Measurements from ENCODE around the gene DMD.
"Not testable (repeated sequence)": the region's sequence is repeated elsewhere in the genome, so short reads cannot be mapped to it uniquely, and the experiment has no call there.

DMD gene

GRCh38 chrX:31649201-31649600 is 1562.1 kb downstream of the DMD start:
- no peak for DNase-seq (ENCODE audit: low read depth in 2 of 2, low spot score in 1 of 2)

DNA sequence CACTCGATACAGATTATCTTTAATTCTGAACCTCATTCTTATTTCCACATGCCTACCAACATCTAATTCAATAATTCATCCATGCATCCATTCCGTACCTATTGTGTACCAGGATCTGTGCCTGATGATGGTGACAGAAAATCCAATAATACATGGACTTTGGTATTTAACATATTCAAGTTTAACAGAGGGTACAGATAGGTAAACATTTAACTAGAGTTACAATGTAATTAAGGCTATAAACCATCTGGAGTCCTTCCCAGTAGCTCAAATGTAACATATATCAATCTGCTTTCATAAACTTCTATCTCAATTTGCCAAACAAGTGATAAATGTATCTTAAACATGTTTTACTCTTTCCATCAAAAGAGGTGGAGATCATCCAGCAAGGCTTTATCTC is 1578.0 kb downstream of the DMD start:
- no peak for DNase-seq (ENCODE audit: low read depth in 2 of 2, low spot score in 1 of 2)

GRCh38 chrX:31629195-31629594 is 1582.2 kb downstream of the DMD start:
- no peak for DNase-seq (ENCODE audit: low read depth in 2 of 2, low spot score in 1 of 2)

DNA sequence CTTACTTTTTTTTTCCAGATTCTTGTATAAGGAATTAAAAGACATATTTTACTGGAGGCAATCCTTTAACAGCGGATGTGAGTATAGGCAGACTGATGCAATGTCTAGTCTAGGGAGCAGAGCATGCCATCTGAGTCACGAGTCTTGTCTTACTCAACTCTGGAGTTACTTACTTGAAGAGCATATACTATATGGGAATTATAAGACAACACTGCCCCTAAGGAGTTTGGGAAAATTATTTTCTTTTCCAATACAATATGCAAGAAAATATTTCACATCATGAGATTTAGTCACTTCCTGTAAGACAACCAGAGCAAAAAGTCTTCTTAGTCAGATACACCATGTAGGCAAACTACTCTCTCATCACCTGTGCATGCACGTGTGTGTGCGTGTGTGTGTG is 1602.2 kb downstream of the DMD start:
- DNase-seq (ENCODE audit: low read depth in 2 of 2, low spot score in 1 of 2) = no peak

DNA sequence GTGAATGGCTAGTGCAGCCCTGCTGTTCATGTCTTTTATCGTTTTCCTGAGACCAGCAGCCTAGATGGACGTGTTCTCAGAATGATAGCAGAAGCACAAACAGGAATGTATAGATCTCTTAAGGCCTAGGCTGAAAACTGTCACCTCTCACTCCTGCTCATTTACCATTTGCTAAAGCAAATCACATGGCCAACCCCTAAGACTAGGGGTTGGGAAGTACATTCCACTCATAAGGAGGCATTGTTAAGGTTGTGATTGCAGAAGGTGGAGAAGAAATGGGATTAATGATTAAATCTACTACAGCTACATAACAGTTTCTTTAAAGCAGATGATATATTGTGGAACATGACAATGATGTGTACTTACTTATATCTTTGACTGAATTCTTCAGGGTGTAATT is 1602.7 kb downstream of the DMD start:
- DNase-seq (ENCODE audit: low read depth in 2 of 2, low spot score in 1 of 2) = no peak

- no peak for DNase-seq (ENCODE audit: low read depth in 2 of 2, low spot score in 1 of 2)
Measured at GRCh38 chrX:31606771-31607170, 1604.6 kb downstream of the DMD start.

- no peak for DNase-seq (ENCODE audit: low read depth in 2 of 2, low spot score in 1 of 2)
Measured at GRCh38 chrX:31604629-31605221, 1606.6 kb downstream of the DMD start.

GRCh38 chrX:31603411-31604120 is 1607.8 kb downstream of the DMD start:
- no peak for DNase-seq (ENCODE audit: low read depth in 2 of 2, low spot score in 1 of 2)

DNA sequence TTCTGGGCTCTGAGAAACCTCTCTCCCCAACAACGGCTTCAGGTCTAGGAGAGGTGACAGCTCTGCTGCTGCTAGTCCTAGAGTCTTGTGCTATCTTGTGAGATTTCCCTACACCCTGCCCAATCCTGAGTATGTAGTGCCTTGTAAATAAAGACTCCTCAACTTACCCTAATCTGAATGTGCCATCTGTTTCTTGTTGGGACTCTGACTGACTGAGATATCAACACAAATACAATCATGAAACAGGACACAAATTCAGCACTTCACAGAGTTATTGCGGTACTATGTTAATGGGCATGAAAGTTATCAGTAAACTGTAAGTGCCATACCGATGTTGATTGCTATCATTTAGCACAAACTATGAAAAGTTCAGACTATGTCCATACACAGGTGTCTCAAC is 1610.5 kb downstream of the DMD start:
- no peak for DNase-seq (ENCODE audit: low read depth in 2 of 2, low spot score in 1 of 2)

DNA sequence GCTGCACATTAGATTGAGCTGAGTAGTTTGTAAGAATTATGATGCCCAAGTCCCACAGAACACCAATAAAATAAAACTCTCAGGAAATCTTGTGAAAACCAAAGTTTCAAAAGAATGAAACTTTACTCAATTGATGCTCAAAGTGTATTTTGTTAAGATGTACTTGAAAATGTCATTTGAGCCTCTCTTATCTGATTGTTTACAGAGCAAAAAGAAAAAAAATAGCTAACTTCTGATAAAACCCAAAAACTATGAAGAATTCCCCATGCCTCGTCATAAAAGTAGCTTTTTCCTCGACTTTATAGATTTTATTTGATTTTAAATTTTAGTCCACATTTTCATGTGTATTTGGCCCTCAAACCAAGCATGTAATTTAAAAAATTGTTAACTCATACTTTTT is 1618.0 kb downstream of the DMD start:
- no peak for DNase-seq (ENCODE audit: low read depth in 2 of 2, low spot score in 1 of 2)

DNA sequence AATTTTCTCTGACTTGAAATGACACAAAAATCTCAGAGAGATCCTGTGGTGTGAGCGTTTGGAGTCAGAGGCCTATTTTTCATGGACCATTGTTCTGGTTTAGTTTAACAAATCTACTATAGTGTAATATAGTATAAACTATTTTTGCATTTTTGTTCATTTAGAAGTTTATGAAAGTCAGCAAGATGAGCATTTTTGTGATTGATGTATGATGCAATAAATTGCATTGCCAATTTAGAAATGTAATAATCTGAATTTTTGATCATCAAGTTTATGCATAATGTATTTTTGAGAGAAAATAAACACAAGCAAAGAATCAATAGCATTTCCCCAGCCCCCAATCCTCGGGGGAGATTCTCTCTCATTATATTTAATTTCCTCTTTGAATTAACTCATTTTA is 1620.0 kb downstream of the DMD start:
- no peak for DNase-seq (ENCODE audit: low read depth in 2 of 2, low spot score in 1 of 2)

DNA sequence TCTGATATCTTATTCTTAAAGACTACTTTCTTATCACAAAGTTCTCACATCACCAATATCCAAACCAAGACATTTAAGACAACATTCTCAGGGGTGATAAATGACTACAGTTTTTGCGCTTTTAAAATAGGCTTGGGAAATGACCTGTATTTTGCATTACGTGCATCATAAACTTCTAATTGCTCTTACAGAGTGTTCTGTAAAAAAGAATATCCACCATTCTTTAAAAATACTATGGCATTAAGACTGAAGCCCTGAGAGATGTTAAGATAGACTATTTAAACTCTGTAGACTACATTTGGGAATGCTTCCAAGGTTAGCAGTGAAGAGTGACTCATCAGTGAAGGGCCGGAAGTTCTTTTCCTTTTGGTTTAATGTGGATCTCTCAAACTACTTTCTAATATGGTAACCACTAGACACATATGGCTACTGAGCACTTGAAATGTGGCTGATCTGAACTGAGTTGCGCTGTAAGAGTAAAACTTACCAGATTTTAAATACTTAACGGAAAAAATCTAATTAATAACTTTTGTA is 1620.7 kb downstream of the DMD start:
- no peak for DNase-seq (ENCODE audit: low read depth in 2 of 2, low spot score in 1 of 2)

GRCh38 chrX:31589503-31589902 is 1621.8 kb downstream of the DMD start:
- DNase-seq (ENCODE audit: low read depth in 2 of 2, low spot score in 1 of 2) = no peak

- no peak for DNase-seq (ENCODE audit: low read depth in 2 of 2, low spot score in 1 of 2)
Measured at GRCh38 chrX:31588355-31588754, 1623.0 kb downstream of the DMD start.

GRCh38 chrX:31583892-31584291 is 1627.5 kb downstream of the DMD start:
- DNase-seq (ENCODE audit: low read depth in 2 of 2, low spot score in 1 of 2) = not testable (repeated sequence)

- DNase-seq (ENCODE audit: low read depth in 2 of 2, low spot score in 1 of 2) = no peak
Measured at GRCh38 chrX:31580726-31581125, 1630.6 kb downstream of the DMD start.

GRCh38 chrX:31580227-31580626 is 1631.1 kb downstream of the DMD start:
- DNase-seq (ENCODE audit: low read depth in 2 of 2, low spot score in 1 of 2) = no peak

DNA sequence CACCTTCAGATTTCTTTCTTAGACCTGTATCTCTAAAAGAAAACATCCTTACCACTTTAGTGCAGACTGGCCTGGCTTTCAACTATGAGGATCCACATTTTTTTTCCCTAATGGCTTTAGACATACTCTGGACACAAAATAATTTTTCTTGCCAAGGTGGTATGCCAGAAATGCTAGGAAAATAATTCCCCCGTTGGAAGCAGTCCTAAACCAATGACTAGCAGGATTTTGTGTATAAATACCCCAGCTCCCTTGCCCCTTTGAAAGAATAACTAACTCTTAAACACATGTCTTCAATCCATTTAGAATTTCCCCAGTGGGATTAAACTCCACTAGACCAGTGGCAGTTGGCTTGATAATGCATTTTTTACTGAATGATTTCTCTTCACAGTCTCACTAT is 1639.0 kb downstream of the DMD start:
- DNase-seq (ENCODE audit: low read depth in 2 of 2, low spot score in 1 of 2) = no peak

DNA sequence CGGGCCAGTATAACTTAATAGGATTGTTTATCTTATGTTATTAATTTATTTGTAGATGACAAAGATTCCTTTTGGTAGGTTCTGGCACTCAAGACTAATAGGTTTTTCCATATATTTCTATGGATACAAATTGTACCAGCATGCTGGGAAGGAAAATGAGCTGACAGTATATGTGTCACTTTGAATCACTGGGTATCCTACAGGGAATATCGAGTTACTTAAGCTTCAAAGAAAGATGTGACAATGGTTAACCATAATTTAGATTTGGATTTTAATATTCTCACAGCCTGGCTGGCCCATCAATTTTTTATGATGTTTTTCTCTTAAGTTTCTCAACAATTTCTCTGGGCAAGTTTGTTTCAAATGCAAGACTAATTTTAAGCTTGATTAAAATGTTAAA is 1640.7 kb downstream of the DMD start:
- DNase-seq (ENCODE audit: low read depth in 2 of 2, low spot score in 1 of 2) = no peak

DNA sequence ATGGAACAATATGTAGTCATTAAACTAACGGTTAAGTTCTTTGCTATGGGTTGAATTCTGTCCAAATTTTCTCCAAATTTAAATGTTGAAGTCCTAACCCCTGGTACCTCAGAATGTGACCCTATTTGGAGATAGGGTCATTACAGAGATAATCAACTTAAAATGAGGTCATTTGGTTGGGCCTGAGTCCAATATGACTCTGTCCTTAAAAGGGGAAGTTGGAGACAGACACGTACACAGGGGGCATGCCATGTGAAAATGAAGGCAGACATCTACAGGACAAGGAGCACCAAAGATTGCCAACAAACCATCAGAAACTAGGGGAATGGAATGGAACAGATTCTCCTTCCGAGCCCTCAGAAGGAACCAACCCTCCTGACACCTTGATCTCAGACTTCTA is 1647.6 kb downstream of the DMD start:
- no peak for DNase-seq (ENCODE audit: low read depth in 2 of 2, low spot score in 1 of 2)

DNA sequence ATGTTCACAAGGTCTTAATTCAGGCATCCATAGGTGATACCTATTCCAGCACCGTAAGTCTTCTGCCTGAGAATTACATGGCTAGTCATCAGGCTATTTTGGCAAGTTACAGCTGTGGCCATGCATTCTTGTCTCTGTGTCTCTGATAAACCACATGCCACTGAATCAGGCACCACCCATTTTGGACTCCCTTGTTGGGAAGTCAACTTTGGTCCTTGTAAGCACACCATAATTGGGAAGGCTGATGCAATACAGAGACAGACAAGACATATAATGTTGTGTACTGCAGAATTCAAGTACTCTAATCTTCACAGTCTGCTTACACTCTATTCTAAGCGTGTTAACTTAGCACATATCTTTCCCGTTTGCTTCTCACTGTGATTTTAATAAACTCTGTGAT is 1655.8 kb downstream of the DMD start:
- DNase-seq (ENCODE audit: low read depth in 2 of 2, low spot score in 1 of 2) = no peak

- DNase-seq (ENCODE audit: low read depth in 2 of 2, low spot score in 1 of 2) = no peak
Measured at GRCh38 chrX:31551913-31552312, 1659.4 kb downstream of the DMD start.

DNA sequence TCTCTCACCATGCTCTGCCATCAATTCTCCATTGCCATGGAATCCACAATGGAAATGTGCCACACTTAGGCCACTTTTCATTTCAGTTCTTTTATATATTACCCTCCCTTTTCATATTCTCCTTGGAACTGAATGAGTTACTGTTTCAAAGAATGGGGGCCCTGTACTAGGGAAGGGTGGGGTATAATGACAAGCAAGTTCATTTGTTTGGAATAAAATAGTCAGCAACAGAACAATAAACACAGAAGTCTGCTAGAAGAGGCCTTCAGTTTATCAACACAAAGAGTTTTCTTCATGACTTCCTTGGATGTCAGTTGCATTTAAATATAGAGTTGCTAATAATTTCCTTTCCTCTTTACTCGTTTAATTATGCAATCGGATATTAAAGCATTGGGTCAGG is 1661.2 kb downstream of the DMD start:
- DNase-seq (ENCODE audit: low read depth in 2 of 2, low spot score in 1 of 2) = no peak

Measured in stimulated activated CD8-positive, alpha-beta memory T cell treated with anti-CD3 and anti-CD28 coated beads, Interleukin-4, amount 100 ng/mL, for 4 hours (primary cell).